Eye (tissue), 1 donor: ENCODE results near the gene RGMA.
"Not testable (repeated sequence)": the region's sequence is repeated elsewhere in the genome, so short reads cannot be mapped to it uniquely, and the experiment has no call there.

Experiments used
- DNase-seq: peaks from one replicate; pipeline ENCODE4 v3.0.0-alpha.2; 2015

RGMA gene

DNA sequence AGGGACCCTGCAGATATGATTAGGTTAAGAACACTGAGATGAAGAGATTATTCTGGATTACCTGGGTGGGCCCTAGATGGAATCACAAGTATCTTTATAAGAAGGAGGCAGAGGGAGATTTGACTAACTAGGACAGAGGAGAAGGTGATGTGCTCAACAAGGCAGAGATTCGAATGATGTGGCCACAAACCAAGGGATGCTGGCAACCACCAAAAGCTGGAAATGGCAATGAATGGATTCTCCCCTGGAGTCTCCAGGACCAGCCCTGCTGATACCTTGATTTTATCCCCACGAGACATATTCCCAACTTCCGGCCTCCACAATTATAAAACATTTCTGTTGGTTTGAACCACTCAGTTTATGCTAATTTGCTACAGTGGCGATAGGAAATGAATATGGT lies 42.9 kb downstream of the RGMA start:
- DNase-seq: no peak

DNA sequence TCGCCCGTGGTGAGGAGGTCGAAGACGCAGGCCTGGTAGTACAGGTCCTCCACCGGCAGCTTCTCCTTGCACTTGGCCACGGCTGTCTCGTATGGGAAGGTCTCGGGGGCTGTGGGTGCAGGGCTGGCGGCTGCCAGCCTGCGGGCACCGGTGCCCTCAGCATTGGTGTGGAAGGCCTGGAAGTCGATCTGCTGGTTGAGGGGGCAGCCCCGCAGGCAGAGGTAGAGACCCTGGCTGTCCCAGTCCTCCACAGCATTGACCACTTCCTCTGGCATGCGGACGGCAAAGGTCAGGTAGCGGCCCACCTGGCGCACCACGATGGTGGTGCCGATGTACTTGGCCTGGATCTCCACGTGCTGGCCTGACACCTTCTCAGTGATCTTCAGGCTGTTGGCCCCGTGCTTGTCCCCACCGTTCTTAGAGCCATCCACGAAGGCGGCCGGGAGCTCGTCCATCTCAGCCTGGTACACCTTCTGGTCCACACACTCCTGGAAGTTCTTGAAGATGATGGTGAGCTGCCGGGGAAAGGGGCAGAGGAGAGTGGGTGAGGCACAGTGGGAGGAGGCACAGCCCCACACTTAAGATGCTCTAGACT lies 43.7 kb downstream of the RGMA start:
- no peak for DNase-seq

DNA sequence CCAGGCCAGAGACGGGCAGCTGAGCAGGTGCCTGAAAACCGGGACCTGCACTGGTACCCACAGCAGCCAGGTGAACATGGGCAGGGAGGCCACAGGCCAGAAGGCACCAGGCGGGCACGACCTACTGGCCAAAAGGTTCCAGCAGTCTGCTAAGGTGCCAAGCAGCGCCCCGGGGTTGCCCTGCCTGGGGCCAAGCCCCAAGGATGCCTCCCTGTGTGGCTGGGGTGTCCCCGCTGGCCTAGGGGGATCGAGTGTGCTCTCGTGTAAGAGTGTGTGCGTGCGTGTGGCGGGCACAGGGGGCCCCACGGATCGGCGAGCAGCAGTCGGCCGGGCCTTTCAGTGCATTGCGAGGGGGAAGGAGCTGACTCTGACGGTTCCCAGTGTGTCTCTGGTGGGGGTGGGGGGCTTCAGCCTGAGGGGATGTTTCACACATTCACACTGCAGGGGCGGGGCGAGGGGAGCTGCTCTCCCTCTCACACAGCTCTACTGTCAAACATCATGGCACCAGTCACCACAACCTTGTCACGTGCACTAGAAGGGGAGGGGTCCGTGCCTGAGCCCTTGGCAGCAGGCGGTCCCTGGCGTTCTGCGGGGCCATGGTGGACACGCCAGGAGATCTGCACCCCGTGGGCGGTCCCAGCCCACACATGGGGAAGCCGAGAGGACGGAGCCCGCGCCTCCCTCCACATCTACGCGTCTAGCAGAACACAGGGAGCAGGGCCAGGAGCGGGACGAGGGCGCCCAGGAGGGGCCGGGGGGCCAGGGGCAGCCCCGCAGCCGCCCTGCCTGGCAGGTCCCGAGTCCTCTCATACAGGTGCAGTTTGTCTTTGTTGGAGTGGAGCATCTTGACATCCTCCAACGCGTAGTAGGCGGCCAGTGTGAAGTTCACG lies 44.5 kb downstream of the RGMA start:
- no peak for DNase-seq

DNA sequence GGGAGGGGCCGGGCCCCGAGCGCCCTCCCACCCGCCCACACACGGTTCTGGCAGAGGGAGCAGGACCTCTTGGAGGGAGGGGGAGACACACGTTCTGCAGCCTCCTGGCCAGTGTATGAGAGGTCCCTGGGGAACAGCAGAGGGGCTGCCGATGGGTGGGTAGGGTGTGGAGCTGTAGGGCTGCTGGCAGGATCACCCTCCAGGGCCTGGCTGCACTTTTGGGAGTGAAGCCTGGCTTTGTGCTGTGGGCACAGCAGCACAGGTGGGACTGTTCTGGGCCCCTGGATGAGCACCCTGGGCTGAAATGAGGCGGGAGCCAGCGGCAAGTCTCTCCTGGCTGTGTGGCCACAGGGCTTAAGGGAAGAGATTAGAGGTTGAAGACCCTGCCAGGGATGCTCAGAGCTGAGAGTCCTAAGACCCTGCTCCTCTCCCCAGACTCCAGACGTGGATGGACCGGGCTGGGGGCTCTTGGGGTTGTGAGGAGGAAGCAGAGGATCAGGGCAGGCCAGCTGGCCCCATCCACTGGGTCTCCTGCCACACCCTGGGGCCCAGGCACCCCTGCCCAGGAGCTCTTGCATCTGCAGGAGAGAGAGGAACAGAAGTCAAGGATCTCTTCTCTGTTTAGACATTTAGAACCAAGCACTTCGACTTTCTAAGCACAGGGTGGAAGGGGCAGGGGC lies 45.2 kb downstream of the RGMA start:
- no peak for DNase-seq

DNA sequence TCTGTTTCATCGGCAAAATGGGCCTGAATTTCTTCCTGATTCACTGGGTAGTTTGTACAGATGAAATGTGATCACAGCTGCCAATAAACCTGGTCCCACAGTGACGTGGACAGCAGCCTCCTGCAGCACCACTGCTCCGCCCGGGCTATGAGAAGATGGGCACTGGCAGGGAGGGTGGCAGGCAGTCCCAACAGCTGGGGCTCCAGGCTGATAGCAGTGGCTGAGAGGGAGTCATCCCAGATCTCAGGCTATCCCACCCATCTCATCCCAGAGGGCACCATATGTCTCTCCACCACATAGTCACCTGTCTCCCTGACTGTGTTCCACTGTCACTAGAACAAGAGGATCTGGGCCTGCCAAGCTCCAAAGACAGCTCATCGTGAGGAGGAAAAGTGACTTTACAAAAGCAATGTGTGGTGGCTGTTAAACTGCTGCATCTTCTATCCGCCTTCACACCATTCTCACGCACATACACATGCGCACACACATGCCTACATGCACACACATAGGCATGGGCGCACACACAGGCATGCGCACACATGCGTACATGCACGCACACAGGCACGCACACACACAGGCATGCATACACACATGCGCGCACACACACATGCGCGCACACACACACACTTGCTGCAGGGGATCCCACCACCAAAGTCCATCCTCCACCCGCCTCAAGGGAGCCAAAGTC lies 46.2 kb downstream of the RGMA start:
- DNase-seq: no peak

DNA sequence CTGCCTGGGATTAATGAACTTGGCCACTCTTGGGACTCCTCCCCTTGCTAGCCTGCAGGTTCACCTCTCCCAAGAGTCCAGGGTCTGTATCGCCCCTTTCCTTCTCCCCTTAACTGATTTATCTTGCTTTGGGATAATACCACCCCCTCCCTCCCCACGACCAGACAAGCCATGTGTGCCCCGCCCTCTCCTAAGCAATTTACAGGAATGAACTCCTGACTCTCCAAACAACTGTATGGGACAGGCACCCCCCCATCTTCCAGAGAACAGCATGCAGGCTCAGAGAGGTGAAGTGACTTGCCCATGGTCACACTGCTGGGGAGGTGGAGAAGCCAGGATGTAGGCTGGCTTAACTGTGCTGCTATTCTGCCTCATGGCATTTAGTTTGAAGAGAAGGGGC lies 46.8 kb downstream of the RGMA start:
- DNase-seq: no peak

DNA sequence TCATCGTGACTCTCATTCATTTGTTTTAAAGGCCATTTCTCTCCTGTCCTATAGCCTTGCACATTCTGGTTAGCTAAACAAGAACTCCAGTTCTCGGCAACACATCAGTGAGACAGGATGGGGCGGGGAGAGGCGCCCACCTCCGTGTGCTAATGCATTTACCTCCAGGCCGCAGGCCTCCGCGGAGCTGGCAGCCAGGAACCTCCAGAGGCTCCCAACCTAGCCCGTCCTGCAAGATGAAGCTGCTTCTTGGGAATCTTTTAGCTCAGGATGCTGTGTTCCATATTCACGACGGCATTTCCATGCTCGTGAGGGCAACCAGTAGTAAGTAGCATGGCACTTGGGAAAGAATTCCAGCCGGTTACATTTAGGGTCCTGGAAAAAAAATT lies 47.9 kb downstream of the RGMA start:
- no peak for DNase-seq

DNA sequence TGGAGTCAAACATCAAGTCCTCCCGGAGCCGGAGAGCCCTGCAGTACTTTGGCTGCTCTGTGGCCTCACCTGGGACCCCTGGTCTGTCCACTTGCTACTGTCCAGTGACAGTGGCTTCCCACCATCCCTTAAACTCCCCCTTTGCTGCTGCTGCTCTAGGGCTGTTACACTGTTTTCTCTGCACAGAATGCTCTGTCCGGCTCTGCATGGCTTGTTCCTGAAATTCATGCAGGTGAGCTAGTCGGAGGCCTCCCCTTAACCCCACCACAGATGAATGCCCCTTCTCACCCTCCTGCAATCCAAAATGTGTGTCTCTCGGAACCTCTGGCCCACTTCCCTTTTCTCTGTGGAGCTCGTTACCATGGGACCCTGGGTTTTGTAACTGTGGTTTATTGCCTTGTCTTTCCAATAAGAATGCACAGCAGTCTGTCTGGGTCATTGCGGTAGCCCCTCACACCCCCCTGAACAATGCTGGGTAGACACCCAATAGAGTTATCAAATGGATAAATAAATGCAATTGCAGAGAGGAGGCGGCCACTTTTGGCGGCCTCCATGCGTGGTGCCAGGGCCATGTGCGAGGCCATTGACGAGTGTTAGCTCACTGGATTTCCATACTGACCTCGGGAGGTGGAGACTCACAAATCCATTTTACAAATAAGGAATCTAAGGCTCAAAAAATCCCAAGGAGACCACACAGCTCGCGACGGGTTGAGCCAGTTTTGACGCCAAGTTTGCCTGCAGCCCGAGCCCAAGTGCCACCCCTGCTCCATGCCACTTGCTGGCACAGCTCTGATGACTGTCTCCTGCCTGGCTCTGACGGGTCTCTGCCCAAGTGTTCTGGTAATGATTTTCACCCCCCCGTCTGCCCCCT lies 48.5 kb downstream of the RGMA start:
- no peak for DNase-seq

DNA sequence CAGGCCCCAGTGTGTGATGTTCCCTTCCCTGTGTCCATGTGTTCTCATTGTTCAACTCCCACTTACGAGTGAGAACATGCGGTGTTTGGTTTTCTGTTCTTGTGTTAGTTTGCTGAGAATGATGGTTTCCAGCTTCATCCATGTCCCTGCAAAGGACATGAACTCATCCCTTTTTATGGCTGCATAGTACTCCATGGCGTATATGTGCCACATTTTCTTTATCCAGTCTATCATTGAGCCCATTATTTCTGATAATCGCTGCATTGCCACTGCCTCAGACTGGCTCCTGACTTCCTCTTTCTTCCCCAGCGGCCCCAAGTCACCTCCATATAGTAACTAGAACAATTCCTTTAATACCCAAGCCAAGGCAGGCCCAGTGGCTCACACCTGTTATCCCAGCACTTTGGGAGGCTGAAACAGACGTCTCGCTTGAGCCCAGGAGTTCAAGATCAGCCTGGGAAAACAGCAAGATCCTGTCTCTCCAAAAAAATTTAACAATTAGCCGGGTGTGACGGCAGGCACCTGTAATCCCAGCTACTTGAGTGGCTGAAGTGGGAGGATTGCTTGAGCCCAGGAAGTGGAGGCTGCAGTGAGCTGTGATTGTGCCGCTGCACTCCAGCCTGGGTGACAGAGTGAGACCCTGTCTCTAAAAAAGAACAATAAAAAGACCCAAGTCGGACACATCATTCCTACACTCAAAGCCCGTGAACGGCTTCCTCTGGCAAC lies 49.3 kb downstream of the RGMA start:
- not testable (repeated sequence) for DNase-seq

DNA sequence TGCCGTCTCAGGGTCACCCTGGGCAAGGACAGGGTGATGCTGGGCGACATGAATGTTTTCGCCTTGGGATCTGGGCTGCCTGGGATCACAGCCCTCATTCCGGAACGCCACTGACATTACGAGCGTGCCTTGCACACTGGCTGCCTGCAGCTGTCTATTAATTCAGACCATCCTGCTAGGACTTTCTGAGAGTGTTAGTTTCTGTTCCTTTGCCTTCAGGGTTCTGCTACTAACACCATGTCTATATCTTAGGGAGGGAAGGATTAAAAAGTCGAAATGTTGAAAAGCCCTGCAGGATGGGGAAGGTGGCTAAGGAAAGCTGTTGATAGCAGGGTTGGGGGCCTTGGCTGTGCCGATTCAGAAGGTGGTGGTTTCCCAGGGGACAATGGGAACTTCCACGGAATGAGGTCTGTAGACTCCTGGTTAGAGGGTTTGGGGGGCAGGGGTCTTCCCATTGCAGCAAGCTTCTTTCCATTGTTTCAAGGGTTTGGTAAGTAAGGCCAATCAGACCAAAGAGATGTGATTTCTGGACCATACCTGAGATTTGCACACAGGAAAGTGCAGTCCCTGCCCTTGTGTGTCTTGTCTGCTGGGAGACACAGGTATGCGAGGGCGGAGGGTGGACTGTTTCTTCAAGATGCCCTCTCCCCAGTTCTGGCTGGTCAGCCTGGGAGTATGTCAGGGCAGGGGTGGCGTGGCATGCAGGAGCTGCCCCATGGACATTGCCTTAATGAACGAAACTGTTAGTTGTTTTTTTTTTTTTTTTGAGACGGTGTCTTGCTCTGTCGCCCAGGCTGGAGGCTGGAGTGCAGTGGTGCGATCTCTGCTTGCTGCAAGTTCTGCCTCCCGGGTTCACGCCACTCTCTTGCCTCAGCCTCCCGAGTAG lies 50.9 kb downstream of the RGMA start:
- no peak for DNase-seq

DNA sequence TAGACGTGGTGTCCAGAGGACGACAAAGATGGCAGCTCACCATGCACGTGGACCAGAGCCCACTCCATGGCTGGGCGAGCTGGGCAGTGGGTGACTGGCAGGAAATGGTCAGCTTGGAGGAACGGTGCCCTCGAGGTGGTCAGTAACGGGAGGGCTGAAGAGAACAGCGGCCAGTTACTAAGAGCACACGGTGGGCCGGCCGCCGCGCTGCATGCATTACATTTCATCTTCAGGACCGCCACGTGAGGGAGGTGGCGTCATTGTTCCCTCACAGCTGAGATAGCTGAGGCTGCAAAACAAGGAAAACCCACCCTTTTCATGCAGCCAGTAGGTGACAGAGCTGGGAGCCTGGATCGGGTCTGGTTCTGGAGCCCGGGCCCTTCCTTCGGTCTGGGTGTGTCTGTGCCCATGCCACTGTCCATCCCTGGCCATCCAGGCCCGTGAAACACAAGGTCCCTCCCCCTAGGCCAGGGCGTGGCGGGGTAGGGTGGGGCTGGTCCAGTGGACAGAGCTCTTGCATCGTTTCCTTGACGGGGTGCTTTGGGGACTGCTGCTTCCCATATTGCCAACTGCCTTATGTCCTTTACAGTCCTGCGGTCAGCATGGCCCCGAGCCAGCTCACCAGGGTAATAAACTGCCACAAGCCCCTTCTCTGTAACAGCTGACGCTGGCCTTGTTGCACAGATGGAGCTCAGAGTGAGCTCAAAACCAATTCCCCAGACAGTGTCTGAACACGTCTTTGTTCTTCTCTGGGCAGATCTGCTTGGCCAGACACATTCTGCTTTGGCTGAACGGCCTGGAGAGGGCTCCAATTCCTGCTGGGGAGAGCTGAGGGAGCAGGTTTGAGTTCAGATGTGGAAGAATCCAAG lies 51.8 kb downstream of the RGMA start:
- DNase-seq: peak; percentile 80

DNA sequence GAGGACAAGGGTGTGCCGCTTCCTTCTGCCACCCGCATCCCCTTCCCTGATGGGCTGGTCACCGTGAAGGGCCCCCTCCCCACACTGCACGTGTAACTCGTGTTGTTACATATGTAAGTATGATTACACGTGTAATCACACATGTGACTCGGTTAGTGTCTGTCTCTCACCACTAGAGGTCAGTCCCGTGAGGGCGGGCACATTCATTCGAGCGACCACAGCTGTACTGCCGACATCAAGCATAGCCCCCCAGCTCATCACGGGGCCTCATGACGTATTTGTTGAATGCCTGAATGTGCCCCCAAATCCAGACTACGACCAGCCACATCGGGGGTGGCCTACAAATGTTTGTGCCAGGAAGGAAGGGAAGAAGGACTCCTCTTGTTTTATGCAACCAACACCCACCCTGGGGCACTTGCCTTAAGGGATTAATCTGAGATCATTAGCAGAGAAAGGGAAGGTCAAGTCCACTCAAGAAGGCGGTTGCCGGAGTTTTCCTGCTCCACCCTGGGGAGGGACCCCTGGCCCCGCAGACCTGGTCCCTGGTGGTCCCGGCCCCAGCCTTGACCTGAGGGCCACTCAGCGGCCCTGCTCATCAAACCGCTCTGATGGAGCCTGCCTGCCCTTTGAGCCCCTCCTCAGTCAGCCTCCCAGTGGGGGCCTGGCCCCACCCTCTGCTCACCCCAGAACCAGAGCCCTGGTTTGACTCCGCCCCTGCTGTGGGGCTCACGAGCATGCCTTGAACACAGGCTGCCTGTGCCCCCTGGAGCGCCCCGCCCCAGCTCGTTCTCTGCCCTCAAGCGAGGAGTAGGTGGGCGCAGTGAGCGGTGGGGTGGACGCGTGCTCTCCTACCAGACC lies 52.8 kb downstream of the RGMA start:
- DNase-seq: peak; percentile 72

DNA sequence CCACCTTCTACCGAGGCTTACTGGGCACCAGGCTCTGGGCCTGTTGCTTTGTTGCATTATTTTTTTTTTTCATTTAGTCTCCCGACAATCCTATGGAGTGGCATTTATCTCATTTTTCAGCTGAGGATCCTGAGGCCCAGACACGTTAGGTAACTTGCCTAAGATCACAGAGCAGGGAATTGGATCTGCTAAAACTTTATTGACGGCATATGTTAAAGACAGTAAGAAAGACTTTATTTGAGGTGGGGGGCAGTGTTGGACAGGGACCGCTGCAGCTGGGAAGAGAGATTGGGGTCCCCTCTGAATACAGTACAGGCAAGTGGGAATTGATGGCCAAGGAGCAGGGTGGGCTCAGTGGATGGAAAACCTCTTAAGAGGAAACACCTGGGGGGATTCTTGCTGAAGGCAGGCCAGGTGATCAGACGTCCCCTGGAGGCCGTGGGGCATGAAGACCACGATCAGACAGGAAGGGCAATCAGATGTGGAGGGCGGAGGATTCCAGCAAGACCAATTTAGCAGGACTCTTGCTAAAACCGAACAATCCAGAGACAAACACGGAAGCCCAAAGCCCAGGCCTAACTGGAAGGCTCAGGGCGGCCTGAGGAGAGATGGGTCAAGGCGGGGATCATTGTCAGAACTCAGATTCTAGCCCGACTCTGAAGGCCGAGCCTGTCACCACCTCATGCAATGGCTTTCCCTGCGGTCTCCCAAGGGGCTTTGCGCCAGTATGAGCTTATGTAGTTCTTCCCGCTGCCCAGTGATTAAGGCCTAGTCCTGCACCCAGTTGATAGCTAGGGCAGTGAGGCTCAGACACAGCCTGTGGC lies 53.7 kb downstream of the RGMA start:
- no peak for DNase-seq

DNA sequence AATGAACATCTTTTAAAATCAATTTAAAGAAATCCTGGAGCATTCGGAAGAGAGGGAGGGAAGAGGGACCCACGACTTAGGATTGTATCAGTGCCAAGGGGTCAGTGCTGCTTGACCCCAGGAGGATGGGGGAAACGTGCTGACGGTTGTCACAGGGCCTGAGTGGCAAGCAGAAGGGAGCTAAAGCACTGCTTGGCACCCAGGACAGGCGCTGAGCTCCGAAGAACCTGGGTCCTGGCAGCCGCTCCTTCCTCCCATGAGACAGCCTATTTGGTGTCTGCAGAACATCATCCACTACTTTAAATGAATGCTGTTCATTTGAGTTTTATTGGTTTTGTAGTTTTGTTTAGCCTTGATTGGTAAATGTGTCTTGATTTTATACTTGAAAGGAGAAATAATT lies 54.5 kb downstream of the RGMA start:
- no peak for DNase-seq

DNA sequence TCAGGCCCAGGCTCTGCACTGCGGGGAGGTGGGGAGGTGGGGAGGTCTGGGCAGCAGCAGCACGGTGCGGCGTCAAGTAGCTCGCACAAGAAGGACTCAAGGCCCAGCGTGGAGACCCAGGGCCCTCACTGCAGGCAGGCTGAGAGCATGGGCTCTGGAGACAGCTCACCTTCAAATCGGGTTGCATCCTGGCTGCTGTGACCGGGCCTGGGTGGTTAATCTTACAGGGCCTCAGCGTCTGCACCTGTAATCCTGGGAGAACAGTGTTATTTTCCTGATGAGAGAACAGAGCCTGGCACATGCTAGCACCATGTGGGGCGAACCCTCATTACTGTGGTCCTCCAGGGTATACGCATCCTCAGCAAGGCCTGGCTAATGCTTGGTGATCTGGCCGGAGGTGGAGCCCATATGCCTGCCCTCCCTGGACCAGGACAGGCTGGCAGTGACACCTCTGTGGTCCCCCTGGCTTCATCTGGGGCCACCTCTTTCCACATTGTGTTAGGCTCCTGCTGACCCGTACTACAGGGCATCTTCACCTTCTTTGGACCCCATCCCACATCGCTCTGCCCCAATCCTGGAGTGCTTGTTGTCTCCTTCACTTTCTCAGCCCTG lies 55.5 kb downstream of the RGMA start:
- DNase-seq: no peak

DNA sequence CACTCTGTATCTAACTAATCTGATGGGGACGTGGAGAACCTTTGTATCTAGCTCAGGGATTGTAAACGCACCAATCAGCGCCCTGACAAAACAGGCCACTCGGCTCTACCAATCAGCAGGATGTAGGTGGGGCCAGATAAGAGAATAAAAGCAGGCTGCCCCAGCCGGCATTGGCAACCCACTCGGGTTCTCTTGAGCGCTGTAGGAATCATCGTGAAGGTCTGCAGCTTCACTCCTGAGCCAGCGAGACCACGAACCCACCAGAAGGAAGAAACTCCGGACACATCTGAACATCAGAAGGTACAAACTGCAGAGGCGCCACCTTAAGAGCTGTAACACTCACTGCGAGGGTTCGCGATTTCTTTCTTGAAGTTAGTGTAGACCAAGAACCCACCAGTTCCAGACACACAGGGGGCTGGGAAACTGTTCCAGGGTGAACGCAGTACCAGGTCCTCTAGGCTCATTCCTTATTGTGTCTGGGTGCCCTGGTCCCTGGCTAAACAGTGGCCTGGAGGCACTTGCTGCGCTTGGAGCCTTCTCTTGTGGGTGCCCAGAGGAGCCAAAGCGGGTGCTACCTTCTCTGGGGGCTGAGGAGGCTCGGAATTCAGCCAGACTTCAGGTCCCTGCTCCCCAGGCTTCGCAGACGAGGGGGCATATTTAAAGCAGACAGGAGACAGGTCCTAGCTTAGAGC lies 56.4 kb downstream of the RGMA start:
- not testable (repeated sequence) for DNase-seq
